Parathyroid adenoma (tissue), 2 donors: ENCODE results near the gene D2HGDH.

ENCODE experiments used
- H2AFZ ChIP-seq: fragments of 300-600 bp; sonication (generic); one replicate; pipeline ENCODE4 v1.7.0; 2017; ENCODE audit warnings: antibody characterized with exemption, mild to moderate bottlenecking
- H3K27ac ChIP-seq: fragments of 300-600 bp; sonication (generic); one replicate; pipeline ENCODE4 v1.7.0; 2017
- H3K27me3 ChIP-seq: fragments of 300-600 bp; sonication (generic); one replicate; pipeline ENCODE4 v1.7.0; 2017; ENCODE audit warnings: low read length; ENCODE audit not compliant: control insufficient read depth, insufficient read depth
- H3K36me3 ChIP-seq: fragments of 300-600 bp; sonication (generic); one replicate; pipeline ENCODE4 v1.7.0; 2017; ENCODE audit warnings: low read length; ENCODE audit not compliant: control insufficient read depth, insufficient read depth
- H3K4me1 ChIP-seq: fragments of 300-600 bp; sonication (generic); one replicate; pipeline ENCODE4 v1.7.0; 2017; ENCODE audit warnings: control low read depth
- H3K4me2 ChIP-seq: fragments of 300-600 bp; sonication (generic); one replicate; pipeline ENCODE4 v1.7.0; 2017; ENCODE audit warnings: low read length
- H3K4me3 ChIP-seq: fragments of 300-600 bp; sonication (generic); one replicate; pipeline ENCODE4 v1.7.0; 2017; ENCODE audit warnings: low read depth, low read length
- H3K79me2 ChIP-seq: fragments of 300-600 bp; sonication (generic); one replicate; pipeline ENCODE4 v1.7.0; 2017; ENCODE audit warnings: control low read depth
- H3K9ac ChIP-seq: fragments of 300-600 bp; sonication (generic); one replicate; pipeline ENCODE4 v1.7.0; 2017; ENCODE audit warnings: mild to moderate bottlenecking
- H3K9me3 ChIP-seq: fragments of 300-600 bp; sonication (generic); one replicate; pipeline ENCODE4 v1.7.0; 2017; ENCODE audit warnings: low read length; ENCODE audit not compliant: control insufficient read depth
- TF ChIP-seq, protein P1 (sequence below): fragments of 300-600 bp; sonication (generic); IDR thresholded peaks from one replicate; pipeline ENCODE4 v1.7.0; 2017; ENCODE audit warnings: antibody characterized with exemption, mild to moderate bottlenecking
- donor health status: primary hyperparathyroidism.

The D2HGDH gene

GRCh38 chr2:241752253-241752652 lies 17.8 kb downstream of the D2HGDH start:
- H3K4me1 ChIP-seq = no peaks in the 10 kb centered on the region
- H3K4me3 ChIP-seq = no peak overlapping the region
- no peaks in the 10 kb centered on the region for H3K79me2 ChIP-seq
- TF ChIP-seq, protein P1, sequence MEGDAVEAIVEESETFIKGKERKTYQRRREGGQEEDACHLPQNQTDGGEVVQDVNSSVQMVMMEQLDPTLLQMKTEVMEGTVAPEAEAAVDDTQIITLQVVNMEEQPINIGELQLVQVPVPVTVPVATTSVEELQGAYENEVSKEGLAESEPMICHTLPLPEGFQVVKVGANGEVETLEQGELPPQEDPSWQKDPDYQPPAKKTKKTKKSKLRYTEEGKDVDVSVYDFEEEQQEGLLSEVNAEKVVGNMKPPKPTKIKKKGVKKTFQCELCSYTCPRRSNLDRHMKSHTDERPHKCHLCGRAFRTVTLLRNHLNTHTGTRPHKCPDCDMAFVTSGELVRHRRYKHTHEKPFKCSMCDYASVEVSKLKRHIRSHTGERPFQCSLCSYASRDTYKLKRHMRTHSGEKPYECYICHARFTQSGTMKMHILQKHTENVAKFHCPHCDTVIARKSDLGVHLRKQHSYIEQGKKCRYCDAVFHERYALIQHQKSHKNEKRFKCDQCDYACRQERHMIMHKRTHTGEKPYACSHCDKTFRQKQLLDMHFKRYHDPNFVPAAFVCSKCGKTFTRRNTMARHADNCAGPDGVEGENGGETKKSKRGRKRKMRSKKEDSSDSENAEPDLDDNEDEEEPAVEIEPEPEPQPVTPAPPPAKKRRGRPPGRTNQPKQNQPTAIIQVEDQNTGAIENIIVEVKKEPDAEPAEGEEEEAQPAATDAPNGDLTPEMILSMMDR = no peak
- H3K27me3 ChIP-seq = no peaks in the 10 kb centered on the region
- no peaks in the 10 kb centered on the region for H3K36me3 ChIP-seq
- no peak overlapping the region for H2AFZ ChIP-seq
- H3K4me2 ChIP-seq = no peak overlapping the region
- H3K27ac ChIP-seq = no peak overlapping the region
- no peak overlapping the region for H3K9ac ChIP-seq
- no peaks in the 10 kb centered on the region for H3K9me3 ChIP-seq

- TF ChIP-seq, protein P1 = no peak
- H3K4me3 ChIP-seq = no peak overlapping the region
- no peaks in the 10 kb centered on the region for H3K27me3 ChIP-seq
- H3K9ac ChIP-seq = no peak overlapping the region
- H3K79me2 ChIP-seq = no peaks in the 10 kb centered on the region
- no peak overlapping the region for H2AFZ ChIP-seq
- no peaks in the 10 kb centered on the region for H3K4me1 ChIP-seq
- H3K4me2 ChIP-seq = no peak overlapping the region
- H3K27ac ChIP-seq = no peak overlapping the region
- no peaks in the 10 kb centered on the region for H3K36me3 ChIP-seq
- H3K9me3 ChIP-seq = no peaks in the 10 kb centered on the region
Observed at GRCh38 chr2:241752689-241753276, 18.4 kb downstream of the D2HGDH start.

- Histone ChIP-seq H3K9ac (no peak overlapping the region), H3K9me3 (no peaks in the 10 kb centered on the region), H2AFZ (no peak overlapping the region), H3K27me3 (no peaks in the 10 kb centered on the region), H3K79me2 (no peaks in the 10 kb centered on the region), H3K4me3 (no peak overlapping the region), H3K36me3 (no peaks in the 10 kb centered on the region), H3K4me1 (no peaks in the 10 kb centered on the region), H3K4me2 (no peak overlapping the region), H3K27ac (no peak overlapping the region)
- TF ChIP-seq, protein P1 = no peak
Observed at GRCh38 chr2:241753493-241753892, 19.1 kb downstream of the D2HGDH start.

DNA sequence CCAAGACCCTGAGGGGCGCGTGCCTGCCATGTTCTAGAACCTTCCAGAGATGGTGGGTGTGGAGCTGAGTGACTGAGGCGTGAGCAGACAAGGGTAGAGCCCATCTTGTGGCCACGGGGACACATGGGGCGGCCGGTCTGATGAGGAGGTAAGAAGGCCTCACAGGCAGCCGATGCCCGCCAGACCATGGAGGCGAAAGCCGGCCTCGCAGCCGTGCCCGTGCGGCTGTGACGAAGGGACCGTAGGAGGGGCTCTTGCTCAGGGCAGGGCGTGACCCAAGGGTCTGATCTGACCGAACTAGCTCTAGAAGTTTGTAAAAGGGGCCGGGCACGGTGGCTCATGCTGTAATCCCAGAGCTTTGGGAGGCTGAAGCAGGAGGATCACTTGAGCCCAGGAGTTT lies 19.6 kb downstream of the D2HGDH start:
- Histone ChIP-seq H3K9me3 (no peaks in the 10 kb centered on the region), H3K4me3 (no peak overlapping the region), H3K27me3 (no peaks in the 10 kb centered on the region), H3K79me2 (no peaks in the 10 kb centered on the region), H3K4me2 (no peak overlapping the region), H2AFZ (no peak overlapping the region), H3K27ac (no peak overlapping the region), H3K36me3 (no peaks in the 10 kb centered on the region), H3K9ac (no peak overlapping the region), H3K4me1 (no peaks in the 10 kb centered on the region)
- TF ChIP-seq, protein P1 = no peak

- TF ChIP-seq, protein P1 = no peak
- Histone ChIP-seq H3K9ac (no peak overlapping the region), H3K9me3 (no peaks in the 10 kb centered on the region), H3K27ac (no peak overlapping the region), H3K27me3 (no peaks in the 10 kb centered on the region), H3K4me1 (peaks cover 5% of the 10 kb centered on the region), H3K36me3 (no peaks in the 10 kb centered on the region), H3K79me2 (no peaks in the 10 kb centered on the region), H3K4me2 (no peak overlapping the region), H3K4me3 (no peak overlapping the region), H2AFZ (no peak overlapping the region)
Observed at GRCh38 chr2:241755166-241755565, 20.7 kb downstream of the D2HGDH start.
